Measurements from ENCODE around the gene METTL6.

GRCh38 chr3:15431256-15431837 is 4.0 kb upstream of the METTL6 start:
- no peak for TF ChIP-seq POLR2A (IDR thresholded peaks at IDR 0.05)
- no peak for TF ChIP-seq EP300 (IDR thresholded peaks at IDR 0.05)
